ENCODE data around the gene ALOX12B.
A peak's percentile ranks its signal among the peaks of the same experiment; 100 is the strongest.
"Not testable (repeated sequence)": the region's sequence is repeated elsewhere in the genome, so short reads cannot be mapped to it uniquely, and the experiment has no call there.

ALOX12B gene

GRCh38 chr17:8118769-8119580 is 31.5 kb upstream of the ALOX12B start:
- peak; percentile 64 for DNase-seq

GRCh38 chr17:8117980-8118768 is 30.7 kb upstream of the ALOX12B start, which contains the start of gene ALOXE3:
Gene ALOXE3 (minus strand): TSS chr17:8118514. CDS start chr17:8117990, 524 bp downstream.
- DNase-seq: peak; percentile 50

GRCh38 chr17:8117367-8117979 is 30.0 kb upstream of the ALOX12B start:
- no peak for DNase-seq

- DNase-seq: no peak
Measured at GRCh38 chr17:8116776-8117175, 29.3 kb upstream of the ALOX12B start.

GRCh38 chr17:8110907-8111306 is 23.4 kb upstream of the ALOX12B start:
- DNase-seq: no peak

GRCh38 chr17:8110456-8110804 is 22.9 kb upstream of the ALOX12B start:
- no peak for DNase-seq

GRCh38 chr17:8109661-8110455 is 22.3 kb upstream of the ALOX12B start:
- no peak for DNase-seq

GRCh38 chr17:8108972-8109660 is 21.6 kb upstream of the ALOX12B start:
- no peak for DNase-seq

GRCh38 chr17:8106980-8107379 is 19.5 kb upstream of the ALOX12B start:
- not testable (repeated sequence) for DNase-seq

- DNase-seq: peak; percentile 21
Measured at GRCh38 chr17:8105957-8106398, 18.5 kb upstream of the ALOX12B start.

GRCh38 chr17:8104911-8105310 is 17.4 kb upstream of the ALOX12B start:
- DNase-seq: no peak

- no peak for DNase-seq
Measured at GRCh38 chr17:8103549-8103948, 16.0 kb upstream of the ALOX12B start.

- DNase-seq: no peak
Measured at GRCh38 chr17:8101721-8102120, 14.2 kb upstream of the ALOX12B start.

- DNase-seq: no peak
Measured at GRCh38 chr17:8100763-8101162, 13.2 kb upstream of the ALOX12B start.

GRCh38 chr17:8100111-8100510 is 12.6 kb upstream of the ALOX12B start:
- no peak for DNase-seq

GRCh38 chr17:8096541-8096940 is 9.0 kb upstream of the ALOX12B start:
- no peak for DNase-seq

GRCh38 chr17:8095361-8095760 is 7.8 kb upstream of the ALOX12B start:
- no peak for DNase-seq

- DNase-seq: no peak
Measured at GRCh38 chr17:8091033-8091687, 3.6 kb upstream of the ALOX12B start.

GRCh38 chr17:8089728-8090127 is 2.2 kb upstream of the ALOX12B start:
- no peak for DNase-seq

GRCh38 chr17:8087952-8088230 is 375 bp upstream of the ALOX12B start:
- no peak for DNase-seq

GRCh38 chr17:8084250-8084649 is 3.3 kb downstream of the ALOX12B start:
- DNase-seq: no peak

- no peak for DNase-seq
Measured at GRCh38 chr17:8082292-8082691, 5.2 kb downstream of the ALOX12B start.

Data from HCEC 1CT (cell line).